ENCODE results near the gene NR6A1.

GRCh38 chr9:124569942-124570341, 201.2 kb downstream of the NR6A1 start:
- TF ChIP-seq, protein P1, sequence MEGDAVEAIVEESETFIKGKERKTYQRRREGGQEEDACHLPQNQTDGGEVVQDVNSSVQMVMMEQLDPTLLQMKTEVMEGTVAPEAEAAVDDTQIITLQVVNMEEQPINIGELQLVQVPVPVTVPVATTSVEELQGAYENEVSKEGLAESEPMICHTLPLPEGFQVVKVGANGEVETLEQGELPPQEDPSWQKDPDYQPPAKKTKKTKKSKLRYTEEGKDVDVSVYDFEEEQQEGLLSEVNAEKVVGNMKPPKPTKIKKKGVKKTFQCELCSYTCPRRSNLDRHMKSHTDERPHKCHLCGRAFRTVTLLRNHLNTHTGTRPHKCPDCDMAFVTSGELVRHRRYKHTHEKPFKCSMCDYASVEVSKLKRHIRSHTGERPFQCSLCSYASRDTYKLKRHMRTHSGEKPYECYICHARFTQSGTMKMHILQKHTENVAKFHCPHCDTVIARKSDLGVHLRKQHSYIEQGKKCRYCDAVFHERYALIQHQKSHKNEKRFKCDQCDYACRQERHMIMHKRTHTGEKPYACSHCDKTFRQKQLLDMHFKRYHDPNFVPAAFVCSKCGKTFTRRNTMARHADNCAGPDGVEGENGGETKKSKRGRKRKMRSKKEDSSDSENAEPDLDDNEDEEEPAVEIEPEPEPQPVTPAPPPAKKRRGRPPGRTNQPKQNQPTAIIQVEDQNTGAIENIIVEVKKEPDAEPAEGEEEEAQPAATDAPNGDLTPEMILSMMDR (IDR thresholded peaks at IDR 0.05; ENCODE audit: insufficient read depth, low read length, poor library complexity, severe bottlenecking) = no peak
- TF ChIP-seq EZH2phosphoT487 (conservative IDR thresholded peaks at IDR 0.05; ENCODE audit: low read length) = no peak
